ENCODE results near the gene KCTD3.
A peak's percentile ranks its signal among the peaks of the same experiment; 100 is the strongest.

Gene KCTD3
- long read RNA-seq, partial matches to known transcripts, result 4 of 7 reads
- long read RNA-seq, other reads (novel, unspliced or antisense), result 2 of 7 reads

GRCh38 chr1:215566556-215567490, at the start of gene KCTD3:
Gene KCTD3 (plus strand): TSS chr1:215567304. CDS start chr1:215567686, 382 bp downstream.
- peak within 1 kb of the TSS; percentile 88 for H3K4me3 ChIP-seq (replicated peaks; ENCODE audit: insufficient read depth, low read length)
- TF ChIP-seq POLR2AphosphoS5 (IDR thresholded peaks at IDR 0.05; ENCODE audit: low read depth) (peak; percentile 80), SPI1 (IDR thresholded peaks at IDR 0.05; ENCODE audit: borderline replicate concordance, low read depth) (no peak)
- H3K27ac ChIP-seq (replicated peaks), result peak within 1 kb of the TSS; percentile 87
- DNase-seq (ENCODE audit: low read depth in 1 of 2, low spot score in 1 of 2), result peak in 1 of 2 experiments; percentile 86
- no peaks in the 10 kb centered on the region for H3K27me3 ChIP-seq (ENCODE audit: insufficient read depth, poor library complexity, severe bottlenecking)

- no peak for DNase-seq (ENCODE audit: low read depth in 1 of 2, low spot score in 1 of 2)
- H3K4me3 ChIP-seq (replicated peaks; ENCODE audit: insufficient read depth, low read length), result no peak overlapping the region
- H3K27me3 ChIP-seq (ENCODE audit: insufficient read depth, poor library complexity, severe bottlenecking), result no peaks in the 10 kb centered on the region
- peak; percentile 24; the same call in 1 of the 2 replicates for TF ChIP-seq SPI1 (IDR thresholded peaks at IDR 0.05; ENCODE audit: borderline replicate concordance, low read depth)
- TF ChIP-seq CTCF (IDR thresholded peaks at IDR 0.05; ENCODE audit: insufficient read depth, low read length), result no peak
- H3K27ac ChIP-seq (replicated peaks), result no peak overlapping the region
These were observed 49.6 kb upstream of the KCTD3 start for GRCh38 chr1:215517441-215517891.

GRCh38 chr1:215518594-215518993, 48.5 kb upstream of the KCTD3 start:
- TF ChIP-seq POLR2AphosphoS5 (IDR thresholded peaks at IDR 0.05; ENCODE audit: low read depth), result no peak
- Histone ChIP-seq H3K4me3 (replicated peaks; ENCODE audit: insufficient read depth, low read length) (no peak overlapping the region), H3K27me3 (ENCODE audit: insufficient read depth, poor library complexity, severe bottlenecking) (no peaks in the 10 kb centered on the region), H3K27ac (replicated peaks) (no peak overlapping the region)
- no peak for DNase-seq (ENCODE audit: low read depth in 1 of 2, low spot score in 1 of 2)

GRCh38 chr1:215521279-215521678, 45.8 kb upstream of the KCTD3 start:
- no peak for TF ChIP-seq CTCF (IDR thresholded peaks at IDR 0.05; ENCODE audit: insufficient read depth, low read length)
- no peak for TF ChIP-seq REST (IDR thresholded peaks at IDR 0.05; ENCODE audit: insufficient replicate concordance, low read depth)
- TF ChIP-seq SPI1 (IDR thresholded peaks at IDR 0.05; ENCODE audit: borderline replicate concordance, low read depth), result no peak
- TF ChIP-seq POLR2AphosphoS5 (IDR thresholded peaks at IDR 0.05; ENCODE audit: low read depth), result no peak
- no peak for TF ChIP-seq GABPA (IDR thresholded peaks at IDR 0.05; ENCODE audit: low read depth)
- DNase-seq (ENCODE audit: low read depth in 1 of 2, low spot score in 1 of 2), result no peak
- H3K27ac ChIP-seq (replicated peaks), result no peak overlapping the region
- H3K4me3 ChIP-seq (replicated peaks; ENCODE audit: insufficient read depth, low read length), result no peak overlapping the region
- peaks cover 3% of the 10 kb centered on the region for H3K27me3 ChIP-seq (ENCODE audit: insufficient read depth, poor library complexity, severe bottlenecking)

GRCh38 chr1:215523128-215523861, 43.8 kb upstream of the KCTD3 start:
- DNase-seq (ENCODE audit: low read depth in 1 of 2, low spot score in 1 of 2), result no peak
- TF ChIP-seq POLR2AphosphoS5 (IDR thresholded peaks at IDR 0.05; ENCODE audit: low read depth) (no peak), GABPA (IDR thresholded peaks at IDR 0.05; ENCODE audit: low read depth) (no peak), CTCF (IDR thresholded peaks at IDR 0.05; ENCODE audit: insufficient read depth, low read length) (no peak), SPI1 (IDR thresholded peaks at IDR 0.05; ENCODE audit: borderline replicate concordance, low read depth) (no peak), REST (IDR thresholded peaks at IDR 0.05; ENCODE audit: insufficient replicate concordance, low read depth) (no peak)
- H3K27me3 ChIP-seq (ENCODE audit: insufficient read depth, poor library complexity, severe bottlenecking), result peaks cover 3% of the 10 kb centered on the region
- no peak overlapping the region for H3K27ac ChIP-seq (replicated peaks)
- no peak overlapping the region for H3K4me3 ChIP-seq (replicated peaks; ENCODE audit: insufficient read depth, low read length)

All from HL-60 (cell line).